ENCODE results near the gene MRGPRE. TPM values are rescaled to one million over a fixed set of nuclear protein-coding genes. Genes with fewer than 3 reads are reported as not detected.
"Not testable (repeated sequence)": the region's sequence is repeated elsewhere in the genome, so short reads cannot be mapped to it uniquely, and the experiment has no call there.

Gene MRGPRE
- total RNA-seq (not detected), polyA plus RNA-seq (not detected), total RNA-seq (not detected)

- H3K9me3 Mint-ChIP-seq = no peaks in the 10 kb centered on the region
- ATAC-seq (no peak), DNase-seq (no peak)
- Histone ChIP-seq H3K9me3 (ENCODE audit: control insufficient read depth in 2 of 3, low read length in 3 of 3) (no peaks in the 10 kb centered on the region), H3K36me3 (ENCODE audit: control insufficient read depth in 2 of 3, insufficient read depth in 3 of 3, low read length in 3 of 3) (no peaks in the 10 kb centered on the region), H3K4me1 (ENCODE audit: control insufficient read depth in 2 of 2, insufficient read depth in 2 of 2, low read length in 2 of 2) (no peaks in the 10 kb centered on the region), H3K27me3 (ENCODE audit: control insufficient read depth in 2 of 2, insufficient read depth in 2 of 2, low read length in 2 of 2) (no peaks in the 10 kb centered on the region), H3K4me3 (ENCODE audit: low read length) (no peak within 1 kb of the TSS), H3K27ac (ENCODE audit: low read depth, low read length) (no peak within 1 kb of the TSS)
- intact Hi-C loops (cut with micrococcal nuclease) = no loop called here
- H3K36me3 Mint-ChIP-seq = no peaks in the 10 kb centered on the region
- no peak within 1 kb of the TSS for H3K4me3 Mint-ChIP-seq
- no peaks in the 10 kb centered on the region for H3K4me1 Mint-ChIP-seq
- H3K27me3 Mint-ChIP-seq = peaks cover 0 to 14% (median 4%) of the 10 kb centered on the region in 5 donors
- POLR2A ChIA-PET = no interaction called here
- H3K27ac Mint-ChIP-seq = no peak within 1 kb of the TSS
- CTCF ChIA-PET = no interaction called here
These were observed at the start of gene MRGPRE for GRCh38 chr11:3231851-3232744. TSS of gene MRGPRE (minus strand) at chr11:3232417. CDS start at chr11:3228799, 3,618 bp downstream.

GRCh38 chr11:3281146-3281545, 48.9 kb upstream of the MRGPRE start:
- CTCF ChIA-PET; POLR2A ChIA-PET; H3K9me3 Mint-ChIP-seq; H3K27ac ChIP-seq (ENCODE audit: low read depth, low read length); H3K27ac Mint-ChIP-seq; H3K27me3 Mint-ChIP-seq; intact Hi-C loops (cut with micrococcal nuclease); H3K4me3 ChIP-seq (ENCODE audit: low read length); DNase-seq; H3K9me3 ChIP-seq (ENCODE audit: control insufficient read depth in 2 of 3, low read length in 3 of 3); H3K4me1 ChIP-seq (ENCODE audit: control insufficient read depth in 2 of 2, insufficient read depth in 2 of 2, low read length in 2 of 2); H3K27me3 ChIP-seq (ENCODE audit: control insufficient read depth in 2 of 2, insufficient read depth in 2 of 2, low read length in 2 of 2); ATAC-seq; H3K36me3 Mint-ChIP-seq; H3K4me3 Mint-ChIP-seq; H3K36me3 ChIP-seq (ENCODE audit: control insufficient read depth in 2 of 3, insufficient read depth in 3 of 3, low read length in 3 of 3); H3K4me1 Mint-ChIP-seq: not testable (repeated sequence)

- H3K36me3 ChIP-seq (ENCODE audit: control insufficient read depth in 2 of 3, insufficient read depth in 3 of 3, low read length in 3 of 3); H3K27ac ChIP-seq (ENCODE audit: low read depth, low read length); H3K4me1 Mint-ChIP-seq; DNase-seq; H3K9me3 ChIP-seq (ENCODE audit: control insufficient read depth in 2 of 3, low read length in 3 of 3); H3K9me3 Mint-ChIP-seq; ATAC-seq; H3K27me3 Mint-ChIP-seq; H3K36me3 Mint-ChIP-seq; CTCF ChIA-PET; H3K4me3 Mint-ChIP-seq; H3K27ac Mint-ChIP-seq; H3K27me3 ChIP-seq (ENCODE audit: control insufficient read depth in 2 of 2, insufficient read depth in 2 of 2, low read length in 2 of 2); POLR2A ChIA-PET; H3K4me3 ChIP-seq (ENCODE audit: low read length); H3K4me1 ChIP-seq (ENCODE audit: control insufficient read depth in 2 of 2, insufficient read depth in 2 of 2, low read length in 2 of 2); intact Hi-C loops (cut with micrococcal nuclease): not testable (repeated sequence)
These were observed 48.4 kb upstream of the MRGPRE start for GRCh38 chr11:3280662-3281061.

GRCh38 chr11:3278922-3279321, 46.7 kb upstream of the MRGPRE start:
- peak; percentile 88 for ATAC-seq
- H3K27ac Mint-ChIP-seq, POLR2A ChIA-PET: not testable (repeated sequence)

GRCh38 chr11:3273629-3274028, 41.4 kb upstream of the MRGPRE start:
- H3K4me3 ChIP-seq (ENCODE audit: low read length); H3K4me1 Mint-ChIP-seq; H3K36me3 Mint-ChIP-seq; H3K27me3 ChIP-seq (ENCODE audit: control insufficient read depth in 2 of 2, insufficient read depth in 2 of 2, low read length in 2 of 2); CTCF ChIA-PET; H3K9me3 ChIP-seq (ENCODE audit: control insufficient read depth in 2 of 3, low read length in 3 of 3); H3K9me3 Mint-ChIP-seq; POLR2A ChIA-PET; ATAC-seq; H3K36me3 ChIP-seq (ENCODE audit: control insufficient read depth in 2 of 3, insufficient read depth in 3 of 3, low read length in 3 of 3); H3K27ac ChIP-seq (ENCODE audit: low read depth, low read length); DNase-seq; H3K4me1 ChIP-seq (ENCODE audit: control insufficient read depth in 2 of 2, insufficient read depth in 2 of 2, low read length in 2 of 2); intact Hi-C loops (cut with micrococcal nuclease); H3K27me3 Mint-ChIP-seq; H3K27ac Mint-ChIP-seq; H3K4me3 Mint-ChIP-seq: not testable (repeated sequence)

More at GRCh38 chr11:3278922-3279321, 46.7 kb upstream of the MRGPRE start:
- CTCF ChIA-PET; H3K36me3 Mint-ChIP-seq; H3K4me1 Mint-ChIP-seq; H3K27me3 ChIP-seq (ENCODE audit: control insufficient read depth in 2 of 2, insufficient read depth in 2 of 2, low read length in 2 of 2); DNase-seq; H3K9me3 ChIP-seq (ENCODE audit: control insufficient read depth in 2 of 3, low read length in 3 of 3); H3K27me3 Mint-ChIP-seq; H3K4me3 ChIP-seq (ENCODE audit: low read length); H3K4me3 Mint-ChIP-seq; H3K36me3 ChIP-seq (ENCODE audit: control insufficient read depth in 2 of 3, insufficient read depth in 3 of 3, low read length in 3 of 3); H3K9me3 Mint-ChIP-seq; intact Hi-C loops (cut with micrococcal nuclease); H3K27ac ChIP-seq (ENCODE audit: low read depth, low read length); H3K4me1 ChIP-seq (ENCODE audit: control insufficient read depth in 2 of 2, insufficient read depth in 2 of 2, low read length in 2 of 2): not testable (repeated sequence)

GRCh38 chr11:3262548-3262947, 30.3 kb upstream of the MRGPRE start:
- intact Hi-C loops (cut with micrococcal nuclease); H3K27ac Mint-ChIP-seq; POLR2A ChIA-PET; ATAC-seq; H3K27ac ChIP-seq (ENCODE audit: low read depth, low read length); H3K9me3 Mint-ChIP-seq; CTCF ChIA-PET; H3K4me1 ChIP-seq (ENCODE audit: control insufficient read depth in 2 of 2, insufficient read depth in 2 of 2, low read length in 2 of 2); H3K27me3 Mint-ChIP-seq; H3K36me3 ChIP-seq (ENCODE audit: control insufficient read depth in 2 of 3, insufficient read depth in 3 of 3, low read length in 3 of 3); H3K4me3 Mint-ChIP-seq; DNase-seq; H3K27me3 ChIP-seq (ENCODE audit: control insufficient read depth in 2 of 2, insufficient read depth in 2 of 2, low read length in 2 of 2); H3K4me3 ChIP-seq (ENCODE audit: low read length); H3K36me3 Mint-ChIP-seq; H3K4me1 Mint-ChIP-seq; H3K9me3 ChIP-seq (ENCODE audit: control insufficient read depth in 2 of 3, low read length in 3 of 3): not testable (repeated sequence)

GRCh38 chr11:3261831-3262230, 29.6 kb upstream of the MRGPRE start:
- DNase-seq; H3K36me3 Mint-ChIP-seq; H3K27ac Mint-ChIP-seq; H3K9me3 Mint-ChIP-seq; intact Hi-C loops (cut with micrococcal nuclease); H3K4me1 ChIP-seq (ENCODE audit: control insufficient read depth in 2 of 2, insufficient read depth in 2 of 2, low read length in 2 of 2); H3K27ac ChIP-seq (ENCODE audit: low read depth, low read length); POLR2A ChIA-PET; H3K9me3 ChIP-seq (ENCODE audit: control insufficient read depth in 2 of 3, low read length in 3 of 3); H3K27me3 Mint-ChIP-seq; H3K27me3 ChIP-seq (ENCODE audit: control insufficient read depth in 2 of 2, insufficient read depth in 2 of 2, low read length in 2 of 2); H3K4me3 Mint-ChIP-seq; CTCF ChIA-PET; H3K36me3 ChIP-seq (ENCODE audit: control insufficient read depth in 2 of 3, insufficient read depth in 3 of 3, low read length in 3 of 3); ATAC-seq; H3K4me3 ChIP-seq (ENCODE audit: low read length); H3K4me1 Mint-ChIP-seq: not testable (repeated sequence)

All from naive thymus-derived CD4-positive, alpha-beta T cell (primary cell).